Epithelial cell of prostate (primary cell): ENCODE data around the gene VWA5B2.

Experiments used
- DNase-seq: peaks from one replicate; pipeline ENCODE4 v3.0.0-alpha.2; 2011; ENCODE audit warnings: low read depth, low spot score
- H3K27ac ChIP-seq: fragments of 450-650 bp; 2 replicates; pipeline ENCODE4 v1.5.1; 2017; ENCODE audit warnings: mild to moderate bottlenecking

The VWA5B2 gene

DNA sequence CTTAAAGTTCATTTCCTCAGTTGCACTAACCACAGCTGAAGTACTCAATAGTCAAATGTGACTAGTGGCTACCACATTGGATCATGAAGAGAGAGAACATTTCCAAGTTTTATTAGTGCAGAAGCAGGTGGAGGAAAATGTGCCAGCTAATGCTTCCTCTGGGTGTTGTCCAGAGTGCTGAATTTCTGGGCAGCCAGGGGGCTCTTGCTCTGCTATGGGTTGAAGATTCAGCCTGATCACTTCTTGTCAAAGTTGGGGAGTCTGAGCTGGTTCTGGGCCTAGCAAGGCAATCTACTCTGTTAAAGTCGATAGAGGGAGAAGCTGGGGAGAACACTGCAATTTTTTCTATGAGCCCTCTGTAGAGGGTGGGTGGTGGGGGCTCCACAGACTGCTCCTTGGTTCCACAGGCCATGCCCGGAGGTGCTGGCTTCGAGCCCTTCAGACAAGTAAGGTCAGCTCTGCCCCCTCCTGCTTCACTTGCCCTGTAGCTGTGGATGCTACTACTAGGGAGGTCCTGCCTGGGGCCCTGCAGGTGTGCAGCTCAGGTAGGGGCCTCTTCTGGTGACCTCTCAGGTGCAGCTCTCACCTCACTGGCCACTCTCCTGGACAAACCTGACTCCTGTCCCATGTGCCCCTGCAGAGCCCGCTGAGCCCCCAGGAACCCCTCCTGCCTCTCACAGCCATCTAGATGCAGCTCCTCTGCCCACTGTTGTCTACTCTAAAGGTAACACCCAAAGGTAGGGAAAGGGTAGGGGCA, 11.2 kb downstream of the VWA5B2 start:
- no peak for DNase-seq
- no peak overlapping the region for H3K27ac ChIP-seq

DNA sequence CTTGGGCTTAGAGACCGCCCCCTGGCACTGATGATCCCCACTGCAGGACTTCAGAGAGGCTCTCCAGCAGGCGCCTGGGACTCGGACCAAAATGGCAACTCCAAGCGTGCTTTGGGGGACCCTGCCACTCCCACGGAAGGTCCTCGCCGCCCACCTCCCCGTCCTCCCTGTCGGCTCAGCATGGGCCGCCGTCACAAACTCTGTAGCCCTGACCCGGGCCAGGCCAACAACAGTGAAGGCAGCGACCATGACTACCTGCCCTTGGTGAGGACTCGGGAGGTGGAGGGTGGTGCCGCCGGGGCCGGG, 11.7 kb downstream of the VWA5B2 start:
- H3K27ac ChIP-seq, result no peak overlapping the region
- no peak for DNase-seq

DNA sequence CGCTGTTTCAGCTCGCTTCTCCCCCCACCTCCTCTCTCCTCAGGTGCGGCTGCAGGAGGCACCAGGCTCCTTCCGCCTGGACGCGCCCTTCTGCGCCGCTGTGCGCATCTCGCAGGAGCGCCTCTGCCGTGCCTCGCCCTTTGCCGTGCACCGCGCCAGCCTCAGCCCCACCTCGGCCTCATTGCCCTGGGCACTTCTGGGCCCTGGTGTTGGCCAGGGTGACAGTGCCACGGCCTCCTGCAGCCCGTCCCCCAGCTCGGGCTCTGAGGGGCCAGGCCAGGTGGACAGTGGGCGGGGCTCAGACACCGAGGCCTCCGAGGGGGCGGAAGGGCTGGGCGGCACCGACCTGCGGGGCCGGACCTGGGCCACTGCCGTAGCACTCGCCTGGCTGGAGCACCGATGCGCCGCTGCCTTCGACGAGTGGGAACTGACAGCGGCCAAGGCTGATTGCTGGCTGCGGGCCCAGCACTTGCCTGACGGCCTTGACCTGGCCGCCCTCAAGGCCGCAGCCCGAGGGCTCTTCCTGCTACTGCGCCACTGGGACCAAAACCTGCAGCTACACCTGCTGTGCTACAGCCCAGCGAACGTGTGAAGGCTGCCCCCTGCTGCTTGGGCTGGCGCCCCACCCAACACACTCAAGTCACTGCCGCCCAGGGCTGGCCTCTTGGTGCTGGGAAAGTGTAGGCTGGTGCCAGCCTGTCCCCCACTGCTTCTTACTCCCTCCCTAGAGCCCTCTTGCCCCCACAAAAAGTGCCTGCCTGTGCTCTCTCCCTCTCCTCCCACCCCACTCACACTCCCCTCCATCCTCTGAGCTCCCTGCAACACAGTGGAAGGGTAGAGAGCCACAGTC, 12.3 kb downstream of the VWA5B2 start:
- no peak for DNase-seq
- no peak overlapping the region for H3K27ac ChIP-seq

DNA sequence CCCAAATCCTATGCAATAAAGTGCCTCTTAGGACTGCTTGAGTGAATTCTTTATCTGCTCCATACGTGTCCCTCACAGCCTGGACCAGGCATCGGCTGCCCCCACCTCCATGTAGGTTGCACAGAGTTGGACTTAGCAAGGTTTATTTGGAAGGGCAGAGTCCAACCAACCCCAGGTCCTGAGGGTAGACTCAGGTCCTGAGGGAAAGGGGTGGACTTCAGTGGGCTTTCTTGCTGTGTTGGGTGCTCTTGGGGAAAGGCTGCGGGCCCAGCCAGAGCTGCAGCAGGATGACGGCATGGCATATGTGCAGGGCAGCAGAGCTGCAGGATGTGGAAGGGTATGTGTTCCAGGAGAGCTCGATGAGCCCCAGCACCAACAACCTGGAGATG, 12.9 kb downstream of the VWA5B2 start:
- DNase-seq, result no peak
- no peak overlapping the region for H3K27ac ChIP-seq

DNA sequence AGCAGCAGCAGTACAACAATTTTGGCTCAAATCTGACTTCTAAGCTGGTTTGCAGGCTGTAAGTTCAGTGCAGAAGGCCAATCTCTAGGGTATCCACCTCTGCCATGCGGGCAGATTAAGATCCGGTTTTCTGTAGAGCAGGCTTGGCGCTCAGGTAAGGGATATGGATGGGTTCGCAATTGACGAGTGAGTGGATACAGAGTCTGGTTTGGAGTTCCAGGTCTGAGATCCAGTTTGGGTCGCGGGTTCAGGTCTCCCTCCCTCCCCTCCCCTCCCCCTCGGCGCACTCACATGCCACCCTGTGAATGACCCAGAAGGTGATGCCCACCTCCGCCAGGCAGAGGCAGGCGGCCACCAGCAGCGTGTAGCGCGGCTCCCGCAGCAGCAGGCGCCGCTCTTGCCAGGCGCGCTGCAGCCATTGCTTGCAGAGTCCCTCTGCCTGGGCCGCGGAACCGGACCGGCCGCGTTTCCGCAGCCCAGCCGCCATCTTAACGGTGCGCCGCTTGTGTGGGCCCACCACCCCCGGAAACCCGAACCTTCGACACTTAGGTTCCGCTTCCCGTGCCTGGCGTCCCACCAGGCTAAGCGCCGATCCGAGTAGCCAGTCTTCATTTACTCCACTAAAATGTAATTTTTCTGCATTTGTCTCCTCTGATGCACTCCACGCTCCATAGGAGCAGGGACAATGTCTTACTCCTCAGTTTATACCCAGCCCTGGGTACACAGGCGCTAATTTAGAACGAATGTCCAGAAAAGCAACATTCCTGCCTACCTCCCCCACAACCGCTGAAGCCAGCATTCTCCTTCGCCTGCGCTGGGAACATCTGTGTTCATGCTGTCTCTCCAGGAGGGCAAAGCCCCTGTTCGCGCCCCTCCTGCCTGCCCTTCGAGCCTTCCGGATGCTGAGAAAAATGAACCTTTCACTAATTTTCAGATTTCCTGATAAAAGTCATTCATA, 19.3 kb downstream of the VWA5B2 start, which contains the start of gene ALG3:
TSS of gene ALG3 (minus strand) at position 509 of the 958 bp plus-strand sequence. CDS start at position 487, 22 bp downstream.
- peak; percentile 46 for DNase-seq
- peak within 1 kb of the TSS; percentile 91 for H3K27ac ChIP-seq

DNA sequence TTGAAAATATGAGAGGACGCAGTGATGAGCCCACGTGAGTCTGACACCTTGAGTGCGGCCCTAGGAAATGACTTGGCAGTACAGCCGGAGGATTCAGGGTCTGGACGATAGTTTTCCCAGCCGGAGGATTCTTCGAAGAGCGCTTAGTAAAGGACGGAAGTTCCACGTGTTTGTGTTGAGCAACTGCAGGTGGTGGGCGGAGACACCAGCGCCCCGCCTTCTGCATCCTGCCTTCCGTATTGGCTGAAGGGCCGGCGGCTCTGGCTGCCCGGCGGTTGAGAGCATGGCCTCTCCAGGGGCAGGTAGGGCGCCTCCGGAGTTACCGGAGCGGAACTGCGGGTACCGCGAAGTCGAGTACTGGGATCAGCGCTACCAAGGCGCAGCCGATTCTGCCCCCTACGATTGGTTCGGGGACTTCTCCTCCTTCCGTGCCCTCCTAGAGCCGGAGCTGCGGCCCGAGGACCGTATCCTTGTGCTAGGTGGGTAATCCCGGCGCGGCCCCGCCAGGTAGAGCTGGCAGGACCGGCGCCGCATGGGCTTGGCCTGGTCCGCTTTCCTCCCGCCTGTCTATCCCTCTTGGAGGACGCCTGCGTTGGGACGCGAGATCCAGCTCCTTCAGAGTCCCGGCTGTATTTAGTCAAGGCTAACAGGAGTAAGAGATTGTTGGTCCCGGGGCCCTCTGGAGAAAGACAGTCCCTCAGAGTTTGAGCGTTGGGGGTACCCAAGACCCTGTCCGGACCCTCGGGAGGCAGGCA, 20.2 kb downstream of the VWA5B2 start, which contains the start of gene EEF1AKMT4:
TSS of gene EEF1AKMT4 (plus strand) at position 261 of the 755 bp plus-strand sequence. CDS start at position 284, 23 bp downstream.
- peak; percentile 96 for DNase-seq
- peak within 1 kb of the TSS; percentile 91 for H3K27ac ChIP-seq

DNA sequence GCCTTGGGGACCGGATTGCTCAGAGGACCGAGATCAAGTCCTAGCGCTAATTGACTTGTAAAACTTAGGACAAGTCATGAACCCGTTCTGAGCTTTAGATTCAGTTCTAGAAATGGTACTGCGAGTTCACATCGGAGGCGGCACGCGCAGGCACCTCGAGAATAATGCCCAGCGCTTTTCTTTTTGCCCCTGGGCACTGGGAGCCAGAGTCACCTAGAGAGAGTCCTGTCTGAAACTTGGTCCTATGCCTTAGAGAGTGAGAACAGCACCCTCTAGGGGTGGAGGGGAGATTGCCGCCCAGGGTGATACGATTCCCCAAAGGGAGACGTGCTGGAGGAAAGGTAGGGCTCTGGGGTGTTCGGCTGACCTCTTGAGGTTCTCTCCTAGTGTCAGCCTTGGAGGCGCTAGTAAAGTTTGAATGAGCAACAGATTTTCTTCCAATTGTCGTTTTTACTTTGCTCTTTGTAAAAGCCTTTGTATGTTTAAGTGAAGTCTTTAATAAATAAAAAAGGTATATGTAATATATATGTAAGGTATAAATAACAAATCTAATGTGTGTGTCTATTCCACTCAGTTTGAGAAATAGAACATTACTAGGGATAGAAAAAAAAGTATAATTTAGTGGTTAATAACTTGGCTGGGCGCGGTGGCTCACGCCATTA, 20.9 kb downstream of the VWA5B2 start:
- peak overlapping the region; percentile 91 for H3K27ac ChIP-seq

DNA sequence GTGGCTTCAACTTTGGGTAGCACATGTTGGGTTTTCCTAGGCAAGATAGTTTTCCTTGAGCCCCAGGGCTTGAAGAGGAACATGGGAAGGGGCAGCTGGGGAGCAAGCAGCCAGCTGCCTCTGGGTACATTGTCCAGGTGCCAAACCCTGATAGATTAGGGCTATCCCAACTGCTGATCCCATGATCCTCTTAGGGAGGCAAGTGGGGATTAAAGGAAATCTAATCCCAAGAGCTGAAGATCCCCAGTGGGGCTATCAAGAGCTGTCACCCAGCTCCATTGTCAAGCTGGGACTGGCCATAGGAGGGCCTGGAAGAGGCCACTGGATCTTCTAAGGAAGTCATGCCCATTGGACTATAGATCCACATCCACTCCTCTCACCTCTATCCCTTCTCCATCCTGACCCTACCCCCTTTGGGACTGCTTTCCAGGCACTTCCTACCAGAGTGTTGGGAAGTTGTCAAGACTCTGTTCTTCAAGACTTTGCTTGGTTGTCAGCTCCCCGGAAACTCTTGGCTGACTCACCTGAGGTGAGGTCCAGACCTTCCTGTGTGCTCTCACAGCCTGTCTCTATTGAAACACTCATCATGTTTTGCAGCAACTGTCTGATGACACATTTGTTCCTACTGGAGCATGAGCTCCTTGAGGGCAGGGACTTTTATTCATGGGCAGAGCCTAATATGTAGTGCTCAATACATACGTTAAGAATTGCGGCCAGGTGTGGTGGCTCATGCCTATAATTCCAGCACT, 26.1 kb downstream of the VWA5B2 start:
- DNase-seq, result peak; percentile 73
- peak overlapping the region; percentile 51 for H3K27ac ChIP-seq

More for the DNA sequence above, 20.9 kb downstream of the VWA5B2 start:
- DNase-seq, result peak; percentile 52

DNA sequence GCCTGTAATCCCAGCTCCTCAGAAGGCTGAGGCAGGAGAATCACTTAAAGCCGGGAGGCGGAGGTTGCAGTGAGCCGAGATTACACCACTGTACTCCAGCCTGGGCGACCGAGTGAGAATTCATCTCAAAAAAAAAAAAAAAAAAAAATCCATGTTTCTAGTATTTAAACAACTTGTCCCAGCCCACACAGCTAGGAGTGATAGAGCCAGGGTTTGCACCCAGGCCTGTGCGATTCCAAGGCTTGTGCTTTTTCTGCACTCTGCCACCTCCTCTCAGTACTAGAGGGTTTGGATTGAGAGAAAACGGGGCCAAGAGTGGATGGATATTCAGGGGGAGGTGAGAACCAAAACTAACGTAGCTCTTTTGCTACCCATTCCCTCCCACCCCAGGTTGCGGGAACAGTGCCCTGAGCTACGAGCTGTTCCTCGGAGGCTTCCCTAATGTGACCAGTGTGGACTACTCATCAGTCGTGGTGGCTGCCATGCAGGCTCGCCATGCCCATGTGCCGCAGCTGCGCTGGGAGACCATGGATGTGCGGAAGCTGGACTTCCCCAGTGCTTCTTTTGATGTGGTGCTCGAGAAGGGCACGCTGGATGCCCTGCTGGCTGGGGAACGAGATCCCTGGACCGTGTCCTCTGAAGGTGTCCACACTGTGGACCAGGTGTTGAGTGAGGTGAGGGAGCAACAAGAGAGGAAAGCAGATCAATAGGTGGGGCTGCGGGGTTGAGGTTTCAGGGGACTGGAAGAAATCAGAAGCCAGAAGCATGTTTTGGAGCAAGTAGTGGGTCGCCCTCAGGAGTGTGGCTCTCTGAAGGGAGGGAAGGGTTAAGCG, 27.9 kb downstream of the VWA5B2 start:
- H3K27ac ChIP-seq, result no peak overlapping the region
- no peak for DNase-seq

DNA sequence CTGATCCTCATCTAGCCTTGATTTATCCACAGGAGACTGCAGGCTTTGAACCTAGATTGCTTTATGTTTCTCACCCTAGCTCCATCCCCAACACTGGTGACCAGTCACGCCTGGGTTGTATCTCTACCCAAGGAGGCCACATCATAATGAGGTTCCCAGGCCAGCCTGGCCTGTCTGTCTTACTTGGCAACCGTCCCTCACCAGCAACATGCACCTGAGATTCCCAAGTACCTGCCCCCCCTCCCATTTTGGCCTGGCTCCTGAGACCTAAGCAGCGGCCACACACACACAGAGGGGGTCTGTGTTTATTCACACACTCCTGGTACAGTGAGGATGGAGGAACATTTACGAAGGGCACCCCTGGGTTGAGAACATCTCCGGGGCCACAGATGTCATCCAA, 29.5 kb downstream of the VWA5B2 start:
- no peak overlapping the region for H3K27ac ChIP-seq
- DNase-seq, result no peak

DNA sequence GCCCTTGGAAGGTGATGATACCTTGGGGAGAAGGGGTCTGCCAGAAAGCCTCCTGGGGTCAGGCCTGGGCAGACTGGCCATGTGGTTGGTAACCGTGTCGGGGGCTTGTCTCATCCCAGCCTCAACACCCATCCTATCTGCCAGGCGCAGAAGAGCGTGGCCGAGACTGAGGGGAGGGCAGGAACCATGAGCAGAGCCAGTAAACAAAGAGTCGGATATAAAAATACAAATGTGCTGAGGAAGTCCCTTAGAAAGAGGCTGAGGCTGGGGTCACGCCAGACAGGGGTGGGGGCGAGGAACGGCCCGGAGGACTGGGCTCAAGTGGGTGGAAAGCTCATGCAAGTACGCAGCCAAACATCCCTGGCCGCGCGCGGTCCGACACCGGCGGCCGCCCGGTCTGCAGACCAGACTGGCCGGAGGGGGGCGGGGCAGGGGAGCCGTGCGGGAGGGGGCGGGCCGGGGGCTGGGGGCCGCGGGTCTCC, 30.1 kb downstream of the VWA5B2 start:
- no peak overlapping the region for H3K27ac ChIP-seq
- DNase-seq, result no peak

DNA sequence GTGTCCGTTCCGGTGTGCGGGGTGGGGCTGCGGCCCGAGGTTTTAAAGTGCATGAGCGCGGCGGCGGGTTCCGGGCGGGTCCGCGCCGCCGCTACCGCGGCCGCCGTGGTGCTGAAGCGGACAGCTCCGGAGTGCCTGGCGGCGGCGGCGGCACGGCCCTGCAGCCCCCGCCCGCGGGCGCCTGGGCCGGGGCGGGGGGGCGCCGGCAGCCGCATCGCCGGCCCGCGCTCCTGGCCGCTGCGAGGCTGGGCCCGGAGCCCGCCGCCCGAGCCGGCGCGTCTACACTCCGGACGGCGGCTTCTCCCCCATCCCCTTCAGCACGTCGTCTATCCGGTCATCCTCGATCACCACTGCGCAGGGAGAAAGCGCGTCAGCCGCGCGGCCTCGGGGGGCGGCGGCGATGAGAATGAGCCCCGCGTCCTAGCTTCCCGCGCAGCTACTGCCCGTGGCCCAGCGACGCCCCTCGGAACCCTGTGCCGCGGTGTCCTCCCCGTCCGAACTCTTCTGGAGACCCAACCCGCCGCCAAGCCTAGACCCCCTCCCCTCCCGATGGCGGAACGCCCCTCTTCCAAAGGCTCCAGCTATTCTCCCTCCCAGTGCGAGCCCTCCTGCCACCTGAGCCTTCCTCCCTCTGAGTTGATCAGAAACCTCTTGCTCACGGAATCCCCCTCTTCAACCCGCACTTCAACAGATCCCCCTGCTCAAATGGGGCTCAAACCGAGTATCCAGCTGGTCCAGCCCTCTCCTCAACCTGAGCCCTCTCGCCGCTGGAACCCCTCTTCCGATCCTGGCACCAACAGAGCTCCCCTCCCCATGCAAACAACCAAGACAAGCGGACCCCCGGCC, 30.7 kb downstream of the VWA5B2 start:
- no peak for DNase-seq
- no peak overlapping the region for H3K27ac ChIP-seq

DNA sequence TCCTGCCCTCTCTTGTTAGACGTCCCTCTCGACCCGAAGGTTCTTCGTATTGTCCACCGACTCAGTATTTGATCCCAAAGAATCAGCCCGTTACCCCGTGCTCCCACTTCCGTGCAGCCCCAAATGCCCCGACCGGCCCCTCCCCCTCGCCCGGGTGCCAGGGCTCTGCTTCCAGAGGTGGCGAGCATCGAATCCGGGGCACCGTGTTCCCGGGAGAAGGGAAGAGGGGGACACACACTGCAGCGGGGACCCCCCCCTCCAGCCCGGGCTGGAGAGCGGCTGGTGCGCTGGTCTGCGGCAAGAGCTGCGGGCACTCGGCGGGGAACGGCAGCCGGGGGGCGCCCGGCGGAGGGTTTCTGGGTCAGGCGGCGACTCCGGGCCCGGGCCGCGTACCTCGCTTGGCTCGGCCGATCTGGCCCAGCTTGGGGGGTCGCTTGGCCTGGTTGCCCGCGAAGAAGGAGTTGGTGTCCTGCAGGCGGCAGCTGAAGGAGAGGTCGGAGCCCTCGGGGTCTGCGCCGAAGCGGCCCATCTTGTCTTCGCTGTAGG, 31.4 kb downstream of the VWA5B2 start:
- DNase-seq, result no peak
- H3K27ac ChIP-seq, result no peak overlapping the region

DNA sequence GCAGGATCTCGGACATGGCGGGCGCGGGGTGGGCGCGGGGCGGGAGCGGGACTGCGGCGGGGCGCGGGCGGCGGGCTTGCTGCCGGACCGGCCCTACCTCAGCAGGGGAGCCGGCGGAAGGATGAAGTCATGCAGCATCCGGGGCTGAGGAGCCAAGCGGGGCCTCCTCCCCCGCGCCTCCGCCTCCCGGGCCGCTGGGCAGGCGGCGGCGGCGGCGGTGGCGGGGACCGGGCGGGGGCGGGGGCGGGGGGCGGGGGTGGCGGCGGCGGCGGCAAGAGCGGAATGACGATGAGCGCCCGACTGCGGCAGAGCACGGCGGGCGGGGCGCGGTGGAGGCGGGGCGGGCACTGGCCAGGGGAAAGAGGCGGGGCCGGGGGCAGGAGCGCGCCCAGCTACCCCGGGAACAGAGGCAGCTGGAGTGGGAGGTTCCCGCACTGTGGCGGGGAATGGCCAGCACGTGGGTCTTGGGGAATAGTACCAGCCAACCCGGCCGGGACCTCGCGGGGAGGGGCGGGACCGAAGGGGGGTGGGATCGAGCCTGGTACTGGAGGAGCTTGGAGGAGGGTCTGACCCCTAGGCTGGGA, 32.0 kb downstream of the VWA5B2 start, which contains the start of gene CAMK2N2:
TSS of gene CAMK2N2 (minus strand) at position 284 of the 584 bp plus-strand sequence. CDS start at position 16, 268 bp downstream.
- no peak within 1 kb of the TSS for H3K27ac ChIP-seq
- no peak for DNase-seq

DNA sequence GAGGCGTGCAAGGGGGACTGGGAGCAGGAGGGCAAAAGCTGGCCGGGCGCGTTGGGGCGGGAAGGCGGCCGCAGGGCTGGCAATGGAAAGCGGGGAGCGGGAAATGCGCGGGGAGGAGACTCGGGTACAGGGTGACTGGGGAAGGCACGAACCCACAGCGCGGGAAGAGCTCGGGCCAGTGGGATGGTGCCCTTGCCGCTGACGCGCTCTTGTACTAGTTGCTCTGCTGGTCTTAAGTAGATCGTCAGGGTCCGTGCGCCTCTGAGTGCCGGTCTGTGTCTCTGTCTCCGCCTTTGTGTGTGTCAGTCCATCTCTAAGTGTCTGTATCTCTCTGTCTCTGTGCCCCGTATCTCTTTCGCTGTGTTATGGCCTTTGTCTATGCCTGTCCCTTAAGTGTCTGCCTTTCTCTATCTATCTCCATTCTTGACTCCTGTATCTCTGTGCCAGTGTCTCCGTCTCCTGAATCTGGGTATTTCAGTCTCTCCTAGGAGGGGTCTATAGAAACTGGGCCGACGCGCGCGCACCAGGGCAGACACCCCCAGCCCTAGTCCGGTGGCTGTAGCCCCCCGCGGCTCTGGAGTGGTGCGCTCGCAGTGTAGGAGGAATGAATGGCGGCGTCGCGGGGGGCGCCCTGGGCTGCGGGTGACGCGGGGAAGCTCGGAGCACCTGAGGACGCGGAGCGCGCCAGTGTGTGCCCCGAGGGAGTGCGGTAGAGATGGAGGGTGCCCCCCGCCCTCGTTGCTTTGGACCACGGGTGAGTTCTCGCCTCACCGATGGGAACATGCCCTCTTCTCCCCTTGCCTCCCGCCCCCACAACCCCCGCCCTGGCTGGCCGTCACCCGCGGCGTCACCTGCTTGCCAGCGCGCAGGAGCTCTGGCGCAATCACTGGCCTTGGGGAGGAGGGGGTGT, 32.7 kb downstream of the VWA5B2 start:
- no peak overlapping the region for H3K27ac ChIP-seq
- DNase-seq, result no peak
